ENCODE data around the gene AKR1D1.

The AKR1D1 gene

GRCh38 chr7:138161600-138162081, 85.4 kb downstream of the AKR1D1 start (continued):
- TF ChIP-seq, protein P1, sequence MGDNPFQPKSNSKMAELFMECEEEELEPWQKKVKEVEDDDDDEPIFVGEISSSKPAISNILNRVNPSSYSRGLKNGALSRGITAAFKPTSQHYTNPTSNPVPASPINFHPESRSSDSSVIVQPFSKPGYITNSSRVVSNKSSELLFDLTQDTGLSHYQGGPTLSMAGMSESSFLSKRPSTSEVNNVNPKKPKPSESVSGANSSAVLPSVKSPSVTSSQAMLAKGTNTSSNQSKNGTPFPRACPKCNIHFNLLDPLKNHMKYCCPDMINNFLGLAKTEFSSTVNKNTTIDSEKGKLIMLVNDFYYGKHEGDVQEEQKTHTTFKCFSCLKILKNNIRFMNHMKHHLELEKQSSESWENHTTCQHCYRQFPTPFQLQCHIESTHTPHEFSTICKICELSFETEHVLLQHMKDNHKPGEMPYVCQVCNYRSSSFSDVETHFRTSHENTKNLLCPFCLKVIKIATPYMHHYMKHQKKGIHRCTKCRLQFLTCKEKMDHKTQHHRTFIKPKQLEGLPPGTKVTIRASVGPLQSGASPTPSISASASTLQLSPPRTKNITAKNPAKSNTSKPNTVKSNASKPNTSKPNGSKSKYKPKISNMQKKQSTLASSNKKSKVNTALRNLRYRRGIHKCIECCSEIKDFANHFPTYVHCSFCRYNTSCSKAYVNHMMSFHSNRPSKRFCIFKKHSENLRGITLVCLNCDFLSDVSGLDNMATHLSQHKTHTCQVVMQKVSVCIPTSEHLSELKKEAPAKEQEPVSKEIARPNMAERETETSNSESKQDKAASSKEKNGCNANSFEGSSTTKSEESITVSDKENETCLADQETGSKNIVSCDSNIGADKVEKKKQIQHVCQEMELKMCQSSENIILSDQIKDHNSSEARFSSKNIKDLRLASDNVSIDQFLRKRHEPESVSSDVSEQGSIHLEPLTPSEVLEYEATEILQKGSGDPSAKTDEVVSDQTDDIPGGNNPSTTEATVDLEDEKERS (tag by site-specific recombination; IDR thresholded peaks at IDR 0.05), result 0 out of 2 replicates have a peak, but pooled peaks have one; percentile 35
- TF ChIP-seq ZNF530 (tag by site-specific recombination; IDR thresholded peaks at IDR 0.05; ENCODE audit: low read depth) (no peak), ZNF157 (tag by site-specific recombination; IDR thresholded peaks at IDR 0.05) (no peak), GLI2 (tag by site-specific recombination; IDR thresholded peaks at IDR 0.05; ENCODE audit: borderline replicate concordance, low read depth) (no peak), ZNF169 (tag by site-specific recombination; IDR thresholded peaks at IDR 0.05) (no peak), ZNF140 (tag by site-specific recombination; IDR thresholded peaks at IDR 0.05) (no peak), HOXC10 (CRISPR knock-in tag; IDR thresholded peaks at IDR 0.05) (no peak), ZNF341 (tag by site-specific recombination; IDR thresholded peaks at IDR 0.05; ENCODE audit: low read depth) (no peak), BCL6B (tag by site-specific recombination; IDR thresholded peaks at IDR 0.05) (no peak), ZNF792 (tag by site-specific recombination; IDR thresholded peaks at IDR 0.05) (no peak), PRDM10 (tag by site-specific recombination; IDR thresholded peaks at IDR 0.05) (no peak), ZNF2 (tag by site-specific recombination; IDR thresholded peaks at IDR 0.05) (no peak), SCRT2 (tag by site-specific recombination; IDR thresholded peaks at IDR 0.05) (no peak), MEIS1 (CRISPR knock-in tag; IDR thresholded peaks at IDR 0.05; ENCODE audit: borderline replicate concordance) (no peak), ZNF311 (tag by site-specific recombination; IDR thresholded peaks at IDR 0.05; ENCODE audit: borderline replicate concordance) (no peak), ZNF26 (tag by site-specific recombination; IDR thresholded peaks at IDR 0.05) (no peak), PRDM4 (tag by site-specific recombination; IDR thresholded peaks at IDR 0.05) (no peak), GLI4 (tag by site-specific recombination; IDR thresholded peaks at IDR 0.05) (no peak), ZNF248 (tag by site-specific recombination; IDR thresholded peaks at IDR 0.05) (no peak), ZNF580 (tag by site-specific recombination; IDR thresholded peaks at IDR 0.05) (peak; percentile 46; the same call in 1 of the 2 replicates)
- TF ChIP-seq, protein P2, sequence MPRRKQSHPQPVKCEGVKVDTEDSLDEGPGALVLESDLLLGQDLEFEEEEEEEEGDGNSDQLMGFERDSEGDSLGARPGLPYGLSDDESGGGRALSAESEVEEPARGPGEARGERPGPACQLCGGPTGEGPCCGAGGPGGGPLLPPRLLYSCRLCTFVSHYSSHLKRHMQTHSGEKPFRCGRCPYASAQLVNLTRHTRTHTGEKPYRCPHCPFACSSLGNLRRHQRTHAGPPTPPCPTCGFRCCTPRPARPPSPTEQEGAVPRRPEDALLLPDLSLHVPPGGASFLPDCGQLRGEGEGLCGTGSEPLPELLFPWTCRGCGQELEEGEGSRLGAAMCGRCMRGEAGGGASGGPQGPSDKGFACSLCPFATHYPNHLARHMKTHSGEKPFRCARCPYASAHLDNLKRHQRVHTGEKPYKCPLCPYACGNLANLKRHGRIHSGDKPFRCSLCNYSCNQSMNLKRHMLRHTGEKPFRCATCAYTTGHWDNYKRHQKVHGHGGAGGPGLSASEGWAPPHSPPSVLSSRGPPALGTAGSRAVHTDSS (tag by site-specific recombination; IDR thresholded peaks at IDR 0.05), result no peak
- TF ChIP-seq, protein P3, sequence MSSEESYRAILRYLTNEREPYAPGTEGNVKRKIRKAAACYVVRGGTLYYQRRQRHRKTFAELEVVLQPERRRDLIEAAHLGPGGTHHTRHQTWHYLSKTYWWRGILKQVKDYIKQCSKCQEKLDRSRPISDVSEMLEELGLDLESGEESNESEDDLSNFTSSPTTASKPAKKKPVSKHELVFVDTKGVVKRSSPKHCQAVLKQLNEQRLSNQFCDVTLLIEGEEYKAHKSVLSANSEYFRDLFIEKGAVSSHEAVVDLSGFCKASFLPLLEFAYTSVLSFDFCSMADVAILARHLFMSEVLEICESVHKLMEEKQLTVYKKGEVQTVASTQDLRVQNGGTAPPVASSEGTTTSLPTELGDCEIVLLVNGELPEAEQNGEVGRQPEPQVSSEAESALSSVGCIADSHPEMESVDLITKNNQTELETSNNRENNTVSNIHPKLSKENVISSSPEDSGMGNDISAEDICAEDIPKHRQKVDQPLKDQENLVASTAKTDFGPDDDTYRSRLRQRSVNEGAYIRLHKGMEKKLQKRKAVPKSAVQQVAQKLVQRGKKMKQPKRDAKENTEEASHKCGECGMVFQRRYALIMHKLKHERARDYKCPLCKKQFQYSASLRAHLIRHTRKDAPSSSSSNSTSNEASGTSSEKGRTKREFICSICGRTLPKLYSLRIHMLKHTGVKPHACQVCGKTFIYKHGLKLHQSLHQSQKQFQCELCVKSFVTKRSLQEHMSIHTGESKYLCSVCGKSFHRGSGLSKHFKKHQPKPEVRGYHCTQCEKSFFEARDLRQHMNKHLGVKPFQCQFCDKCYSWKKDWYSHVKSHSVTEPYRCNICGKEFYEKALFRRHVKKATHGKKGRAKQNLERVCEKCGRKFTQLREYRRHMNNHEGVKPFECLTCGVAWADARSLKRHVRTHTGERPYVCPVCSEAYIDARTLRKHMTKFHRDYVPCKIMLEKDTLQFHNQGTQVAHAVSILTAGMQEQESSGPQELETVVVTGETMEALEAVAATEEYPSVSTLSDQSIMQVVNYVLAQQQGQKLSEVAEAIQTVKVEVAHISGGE (tag by site-specific recombination; conservative IDR thresholded peaks at IDR 0.05; ENCODE audit: low read depth), result no peak

All from HEK293 (cell line).